ENCODE measurements around the gene ALDH1A3. TPM values are rescaled to one million over a fixed set of nuclear protein-coding genes. Genes with fewer than 3 reads are reported as not detected.

Gene ALDH1A3
- total RNA-seq, 1 donor from 2014 or later, result 10.9 TPM

DNA sequence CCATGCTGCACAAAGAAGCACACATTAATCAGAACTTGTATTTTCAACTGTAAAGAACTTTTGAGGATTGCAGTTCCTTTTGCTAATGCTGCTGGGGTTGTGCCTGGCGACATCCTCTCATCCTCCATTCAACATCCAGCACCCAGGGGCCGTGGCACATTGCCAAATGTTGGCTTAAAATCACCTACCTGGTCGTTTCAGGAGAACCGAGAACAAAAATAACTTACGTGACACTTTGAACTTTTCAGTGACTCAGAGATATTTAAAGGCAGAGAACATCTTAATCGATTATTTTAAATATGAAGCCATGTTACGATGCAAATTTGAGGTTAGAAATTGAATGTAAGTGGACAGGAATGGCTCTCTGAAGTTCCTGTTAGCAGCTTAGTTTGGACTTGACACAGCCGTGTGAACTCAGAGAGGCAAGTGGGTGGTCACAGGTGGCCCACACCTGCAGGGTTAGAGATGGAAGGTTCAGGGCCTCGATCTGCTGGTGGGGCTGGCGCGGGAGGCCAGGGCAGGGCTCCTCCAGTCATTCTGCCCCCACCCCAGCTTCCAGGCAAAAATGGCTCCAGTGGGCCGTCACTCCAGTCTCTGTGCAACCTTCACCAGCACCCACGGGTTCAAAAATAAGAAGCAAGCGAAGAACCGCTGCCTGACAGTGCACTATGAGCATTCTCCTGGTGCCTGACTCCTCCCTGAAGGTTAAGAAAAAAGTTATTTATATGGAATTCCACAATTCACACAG lies 51.7 kb downstream of the ALDH1A3 start:
- Histone ChIP-seq H3K4me1 (no peaks in the 10 kb centered on the region), H3K27ac (no peak overlapping the region), H3K36me3 (peaks cover 0 to 17% of the 10 kb centered on the region in 2 donors), H3K9me3 (no peaks in the 10 kb centered on the region), H3K27me3 (no peaks in the 10 kb centered on the region), H3K4me3 (no peak overlapping the region)
- TF ChIP-seq, protein P1, sequence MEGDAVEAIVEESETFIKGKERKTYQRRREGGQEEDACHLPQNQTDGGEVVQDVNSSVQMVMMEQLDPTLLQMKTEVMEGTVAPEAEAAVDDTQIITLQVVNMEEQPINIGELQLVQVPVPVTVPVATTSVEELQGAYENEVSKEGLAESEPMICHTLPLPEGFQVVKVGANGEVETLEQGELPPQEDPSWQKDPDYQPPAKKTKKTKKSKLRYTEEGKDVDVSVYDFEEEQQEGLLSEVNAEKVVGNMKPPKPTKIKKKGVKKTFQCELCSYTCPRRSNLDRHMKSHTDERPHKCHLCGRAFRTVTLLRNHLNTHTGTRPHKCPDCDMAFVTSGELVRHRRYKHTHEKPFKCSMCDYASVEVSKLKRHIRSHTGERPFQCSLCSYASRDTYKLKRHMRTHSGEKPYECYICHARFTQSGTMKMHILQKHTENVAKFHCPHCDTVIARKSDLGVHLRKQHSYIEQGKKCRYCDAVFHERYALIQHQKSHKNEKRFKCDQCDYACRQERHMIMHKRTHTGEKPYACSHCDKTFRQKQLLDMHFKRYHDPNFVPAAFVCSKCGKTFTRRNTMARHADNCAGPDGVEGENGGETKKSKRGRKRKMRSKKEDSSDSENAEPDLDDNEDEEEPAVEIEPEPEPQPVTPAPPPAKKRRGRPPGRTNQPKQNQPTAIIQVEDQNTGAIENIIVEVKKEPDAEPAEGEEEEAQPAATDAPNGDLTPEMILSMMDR (IDR thresholded peaks at IDR 0.05), result no peak
- intact Hi-C loops (cut with DNase I), result no loop called here
- DNase-seq (ENCODE audit: low spot score in 2 of 2), result no peak

DNA sequence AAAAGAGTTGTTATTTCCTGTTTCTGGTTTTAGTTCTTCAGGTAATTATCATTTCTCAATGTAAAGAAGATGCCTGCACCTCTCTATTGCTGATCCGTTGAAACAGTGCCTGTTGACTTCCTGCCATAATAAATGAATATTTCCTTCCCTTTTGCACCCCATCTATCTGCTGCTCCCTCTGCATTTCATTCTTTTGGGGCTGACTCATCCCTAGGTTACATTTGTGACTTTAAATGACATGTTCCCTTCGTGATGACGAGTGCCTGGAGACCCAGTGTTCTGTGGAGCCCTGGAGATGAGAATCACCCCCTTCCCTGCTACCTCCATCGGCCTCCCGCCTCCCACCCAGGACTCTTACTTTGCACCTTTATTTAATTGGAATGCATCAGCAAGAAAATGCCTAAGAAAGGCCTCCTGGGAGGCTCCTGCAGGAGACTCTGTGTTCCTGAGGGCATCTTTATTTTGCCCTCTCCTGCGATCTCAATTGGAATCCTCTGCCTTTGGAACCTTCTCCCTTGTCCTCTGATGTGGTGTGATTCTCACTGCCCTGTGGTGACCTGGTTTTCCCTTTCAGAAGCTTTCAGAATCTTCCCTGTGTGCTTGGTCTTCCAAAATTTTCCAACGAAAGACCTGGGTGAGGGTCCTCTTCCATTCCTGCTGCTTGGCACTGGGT lies 53.2 kb downstream of the ALDH1A3 start:
- Histone ChIP-seq H3K4me3 (no peak overlapping the region), H3K9me3 (no peaks in the 10 kb centered on the region), H3K27ac (no peak overlapping the region), H3K27me3 (no peaks in the 10 kb centered on the region), H3K36me3 (peaks cover 0 to 14% of the 10 kb centered on the region in 2 donors), H3K4me1 (no peaks in the 10 kb centered on the region)
- TF ChIP-seq, protein P1 (IDR thresholded peaks at IDR 0.05), result no peak
- intact Hi-C loops (cut with DNase I), result no loop called here
- no peak for DNase-seq (ENCODE audit: low spot score in 2 of 2)

DNA sequence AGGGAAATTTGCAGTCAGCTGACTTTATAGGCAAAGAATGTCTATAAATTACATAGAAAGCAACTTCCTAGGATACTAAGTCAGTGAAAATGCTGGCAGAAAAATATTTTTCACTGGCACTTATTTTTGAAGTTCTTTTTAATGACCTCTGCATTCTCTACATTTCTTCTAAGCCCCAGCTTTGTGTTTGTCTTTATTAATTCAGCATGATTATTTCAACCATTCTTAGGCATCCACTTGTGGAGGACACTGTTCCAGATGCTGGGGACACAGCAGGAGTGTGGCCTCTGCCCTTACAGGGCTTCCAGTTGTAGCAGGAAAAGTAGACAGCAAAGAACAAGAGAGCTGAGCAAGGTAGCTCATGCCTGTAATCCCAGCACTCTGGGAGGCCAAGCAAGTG lies 54.5 kb downstream of the ALDH1A3 start:
- TF ChIP-seq, protein P1 (IDR thresholded peaks at IDR 0.05), result no peak
- Histone ChIP-seq H3K4me1 (no peaks in the 10 kb centered on the region), H3K27me3 (no peaks in the 10 kb centered on the region), H3K36me3 (peaks cover 0 to 4% of the 10 kb centered on the region in 2 donors), H3K27ac (no peak overlapping the region), H3K9me3 (no peaks in the 10 kb centered on the region), H3K4me3 (no peak overlapping the region)
- no peak for DNase-seq (ENCODE audit: low spot score in 2 of 2)
- intact Hi-C loops (cut with DNase I), result no loop called here

DNA sequence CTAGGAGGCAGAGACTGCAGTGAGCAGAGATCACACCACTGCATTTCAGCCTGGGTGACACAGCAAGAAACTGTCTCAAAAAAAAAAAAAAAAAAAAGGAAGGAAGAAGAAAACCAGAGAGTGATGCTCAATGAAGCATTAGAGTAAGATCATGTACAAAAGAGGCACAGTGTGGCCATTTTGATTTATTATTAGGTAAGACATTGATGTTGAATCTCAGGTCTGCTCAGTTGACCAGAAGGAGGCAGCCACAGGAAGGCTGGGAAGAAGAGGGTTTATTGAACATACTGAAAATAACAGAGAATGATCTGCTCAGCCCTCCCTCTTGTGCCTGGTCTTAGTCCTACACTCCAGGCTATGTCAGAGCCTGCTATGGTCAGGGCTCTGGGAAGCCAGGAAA lies 55.1 kb downstream of the ALDH1A3 start:
- DNase-seq (ENCODE audit: low spot score in 2 of 2), result no peak
- TF ChIP-seq, protein P1 (IDR thresholded peaks at IDR 0.05), result no peak
- no peaks in the 10 kb centered on the region for H3K9me3 ChIP-seq
- H3K36me3 ChIP-seq, result no peaks in the 10 kb centered on the region
- no peaks in the 10 kb centered on the region for H3K27me3 ChIP-seq
- H3K4me1 ChIP-seq, result no peaks in the 10 kb centered on the region
- intact Hi-C loops (cut with DNase I), result no loop called here
- no peak overlapping the region for H3K4me3 ChIP-seq
- no peak overlapping the region for H3K27ac ChIP-seq

DNA sequence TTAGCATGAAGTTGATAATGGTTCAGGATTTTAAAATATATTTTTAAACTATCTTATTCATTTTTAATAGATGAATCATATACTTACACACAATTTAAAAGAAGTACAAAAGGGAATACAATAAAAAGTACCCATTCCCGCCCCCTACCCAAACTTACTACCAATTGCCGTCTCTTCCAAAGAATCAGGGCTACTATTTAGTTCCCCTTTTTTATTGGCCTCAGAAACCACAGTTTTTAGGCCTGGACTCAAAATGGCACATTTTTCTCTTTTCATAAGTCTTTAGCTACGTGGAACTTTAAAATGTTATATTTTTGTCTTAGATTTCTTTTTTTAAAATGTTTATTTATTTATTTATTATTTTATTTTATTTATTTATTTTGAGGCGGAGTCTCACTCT lies 57.5 kb downstream of the ALDH1A3 start:
- Histone ChIP-seq H3K4me1 (no peaks in the 10 kb centered on the region), H3K27ac (no peak overlapping the region), H3K27me3 (no peaks in the 10 kb centered on the region), H3K9me3 (no peaks in the 10 kb centered on the region), H3K4me3 (no peak overlapping the region), H3K36me3 (no peaks in the 10 kb centered on the region)
- DNase-seq (ENCODE audit: low spot score in 2 of 2), result no peak
- TF ChIP-seq, protein P1 (IDR thresholded peaks at IDR 0.05), result no peak
- intact Hi-C loops (cut with DNase I), result no loop called here

All from ascending aorta (tissue), 2 donors.